Measurements from ENCODE around the gene SULT4A1.

DNA sequence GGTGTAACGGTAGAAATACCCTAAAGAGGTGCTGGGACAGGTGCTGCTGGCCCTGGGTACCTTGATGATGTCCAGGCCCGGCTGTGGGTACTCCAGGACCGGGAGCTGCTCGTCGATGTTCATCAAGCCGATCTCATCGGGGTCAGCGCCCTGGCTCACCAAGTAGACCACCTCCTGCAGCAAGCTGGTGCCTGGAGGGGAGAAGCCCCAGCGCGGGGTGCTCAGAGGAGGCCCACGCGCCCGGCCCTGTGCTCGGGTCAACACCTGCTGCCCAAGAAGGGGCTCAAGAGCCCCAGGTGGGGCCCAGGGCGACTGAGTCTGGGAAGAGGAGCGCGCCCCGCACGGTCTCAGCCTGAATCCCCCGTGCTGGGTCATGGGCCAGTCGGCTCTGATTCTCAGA, 20.6 kb downstream of the SULT4A1 start:
- TF ChIP-seq EP300 (IDR thresholded peaks at IDR 0.05) (no peak), RAD21 (conservative IDR thresholded peaks at IDR 0.05 in 1 of 2, IDR thresholded peaks at IDR 0.05 in 1 of 2) (no peak), POLR2A (IDR thresholded peaks at IDR 0.05; ENCODE audit: low read length) (no peak), CTCF (IDR thresholded peaks at IDR 0.05) (no peak), RFX5 (IDR thresholded peaks at IDR 0.05) (no peak), CHD2 (IDR thresholded peaks at IDR 0.05; ENCODE audit: low read length, partially characterized antibody) (no peak), MYC (IDR thresholded peaks at IDR 0.05; ENCODE audit: borderline replicate concordance, low read length) (no peak), JUNB (IDR thresholded peaks at IDR 0.05) (no peak), RCOR1 (IDR thresholded peaks at IDR 0.05; ENCODE audit: low read depth, low read length) (no peak)
- TF ChIP-seq, protein P1, sequence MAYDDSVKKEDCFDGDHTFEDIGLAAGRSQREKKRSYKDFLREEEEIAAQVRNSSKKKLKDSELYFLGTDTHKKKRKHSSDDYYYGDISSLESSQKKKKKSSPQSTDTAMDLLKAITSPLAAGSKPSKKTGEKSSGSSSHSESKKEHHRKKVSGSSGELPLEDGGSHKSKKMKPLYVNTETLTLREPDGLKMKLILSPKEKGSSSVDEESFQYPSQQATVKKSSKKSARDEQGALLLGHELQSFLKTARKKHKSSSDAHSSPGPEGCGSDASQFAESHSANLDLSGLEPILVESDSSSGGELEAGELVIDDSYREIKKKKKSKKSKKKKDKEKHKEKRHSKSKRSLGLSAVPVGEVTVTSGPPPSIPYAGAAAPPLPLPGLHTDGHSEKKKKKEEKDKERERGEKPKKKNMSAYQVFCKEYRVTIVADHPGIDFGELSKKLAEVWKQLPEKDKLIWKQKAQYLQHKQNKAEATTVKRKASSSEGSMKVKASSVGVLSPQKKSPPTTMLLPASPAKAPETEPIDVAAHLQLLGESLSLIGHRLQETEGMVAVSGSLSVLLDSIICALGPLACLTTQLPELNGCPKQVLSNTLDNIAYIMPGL (CRISPR knock-in tag; IDR thresholded peaks at IDR 0.05; ENCODE audit: borderline replicate concordance) = no peak

Measured in A549 (cell line).